GM19455 (cell line): ENCODE results near the gene PTCD1.
"Not testable (repeated sequence)": the region's sequence is repeated elsewhere in the genome, so short reads cannot be mapped to it uniquely, and the experiment has no call there.

Experiments
- ATAC-seq: cut with Tn5 transposase; IDR thresholded peaks from one replicate; pipeline ENCODE4 v1.9.1; 2021; ENCODE audit not compliant: unreplicated experiment

Gene PTCD1

DNA sequence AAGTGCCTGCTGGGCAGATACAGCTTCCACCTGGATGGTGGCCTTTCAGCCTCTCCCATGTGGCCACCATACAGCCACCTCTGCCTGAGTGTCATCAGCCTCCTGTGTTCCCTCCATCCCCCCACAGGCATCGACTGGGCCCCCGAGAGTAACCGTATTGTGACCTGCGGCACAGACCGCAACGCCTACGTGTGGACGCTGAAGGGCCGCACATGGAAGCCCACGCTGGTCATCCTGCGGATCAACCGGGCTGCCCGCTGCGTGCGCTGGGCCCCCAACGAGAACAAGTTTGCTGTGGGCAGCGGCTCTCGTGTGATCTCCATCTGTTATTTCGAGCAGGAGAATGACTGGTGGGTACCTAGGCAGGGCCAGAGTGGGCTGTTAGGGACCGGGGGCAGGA lies 50.7 kb downstream of the PTCD1 start:
- ATAC-seq = no peak

DNA sequence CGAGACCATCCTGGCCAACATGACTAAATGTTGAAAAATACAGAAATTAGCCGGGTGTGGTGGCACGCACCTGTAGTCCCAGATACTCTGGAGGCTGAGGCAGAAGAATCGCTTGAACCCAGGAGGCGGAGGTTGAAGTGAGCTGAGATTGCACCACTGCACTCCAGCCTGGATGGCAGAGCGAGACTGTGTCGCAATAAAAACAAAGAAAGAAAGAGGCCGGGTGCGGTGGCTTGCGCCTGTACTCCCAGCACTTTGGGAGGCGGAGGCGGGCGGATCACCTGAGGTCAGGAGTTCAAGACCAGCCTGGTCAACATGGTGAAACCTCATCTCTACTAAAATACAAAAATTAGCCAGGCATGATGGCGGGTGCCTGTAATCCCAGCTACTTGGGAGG lies 51.4 kb downstream of the PTCD1 start:
- not testable (repeated sequence) for ATAC-seq

DNA sequence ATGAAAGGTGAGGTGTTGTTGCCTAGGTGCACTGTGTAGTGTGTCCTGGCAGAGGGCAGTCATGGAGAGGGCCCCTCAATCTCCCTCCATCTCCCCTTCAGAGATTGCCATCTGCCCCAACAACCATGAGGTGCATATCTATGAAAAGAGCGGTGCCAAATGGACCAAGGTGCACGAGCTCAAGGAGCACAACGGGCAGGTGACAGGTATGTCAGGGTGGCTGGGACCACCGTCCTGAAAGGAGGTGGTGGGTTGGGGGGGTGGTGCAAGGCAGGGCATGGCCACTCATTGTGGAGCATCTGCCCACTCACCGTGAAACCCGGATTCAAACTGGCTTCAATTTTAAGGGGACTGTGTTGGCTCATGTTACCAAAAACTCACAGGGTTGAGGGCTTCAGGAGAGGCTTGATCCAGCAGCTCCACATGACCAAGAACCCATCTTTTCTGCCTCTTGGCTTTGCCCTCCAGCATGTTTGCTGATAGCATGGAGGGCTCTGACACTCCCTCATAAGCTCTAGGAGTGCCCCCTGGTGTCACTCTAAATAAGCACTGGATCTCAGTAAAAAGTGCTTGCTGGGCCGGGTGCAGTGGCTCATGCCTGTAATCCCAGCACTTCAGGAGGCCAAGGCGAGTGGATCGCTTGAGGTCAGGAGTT lies 51.9 kb downstream of the PTCD1 start:
- ATAC-seq = no peak

DNA sequence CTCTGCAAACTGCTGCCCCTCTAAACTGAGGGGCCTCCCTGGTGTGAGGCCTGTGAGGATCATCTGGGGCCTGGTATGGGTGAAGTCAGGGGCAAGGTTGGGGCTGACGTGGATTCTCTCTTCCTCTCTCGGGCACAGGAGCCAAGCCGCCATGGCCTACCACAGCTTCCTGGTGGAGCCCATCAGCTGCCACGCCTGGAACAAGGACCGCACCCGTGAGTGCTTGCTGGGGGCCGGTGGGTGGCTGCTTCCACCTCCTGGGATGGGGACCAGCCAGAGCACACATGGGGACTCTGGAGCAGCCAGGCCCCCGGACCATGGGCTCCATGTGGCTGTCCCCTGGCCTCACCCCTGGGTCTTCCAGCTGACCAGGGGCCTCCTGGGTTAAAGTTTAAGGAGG lies 53.0 kb downstream of the PTCD1 start:
- ATAC-seq = no peak

DNA sequence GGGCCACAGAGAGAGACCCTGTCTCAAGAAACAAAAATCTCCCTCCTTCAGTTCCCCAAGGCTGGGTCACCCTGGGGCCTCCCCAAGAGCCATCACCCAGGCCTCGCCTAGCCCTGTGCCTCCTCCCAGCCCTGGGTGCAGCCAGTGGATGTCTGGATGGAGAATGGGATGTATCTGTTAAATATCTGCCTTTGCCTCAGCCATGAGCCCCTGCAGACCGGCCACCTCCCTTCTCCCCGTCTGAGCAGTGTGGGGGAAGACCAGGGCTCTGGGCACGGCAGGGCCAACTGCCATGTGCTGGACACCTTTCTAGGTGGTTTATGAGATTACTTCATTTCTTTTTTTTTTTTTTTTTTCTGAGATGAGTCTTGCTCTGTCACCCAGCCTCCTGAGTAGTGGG lies 54.1 kb downstream of the PTCD1 start:
- ATAC-seq = no peak

DNA sequence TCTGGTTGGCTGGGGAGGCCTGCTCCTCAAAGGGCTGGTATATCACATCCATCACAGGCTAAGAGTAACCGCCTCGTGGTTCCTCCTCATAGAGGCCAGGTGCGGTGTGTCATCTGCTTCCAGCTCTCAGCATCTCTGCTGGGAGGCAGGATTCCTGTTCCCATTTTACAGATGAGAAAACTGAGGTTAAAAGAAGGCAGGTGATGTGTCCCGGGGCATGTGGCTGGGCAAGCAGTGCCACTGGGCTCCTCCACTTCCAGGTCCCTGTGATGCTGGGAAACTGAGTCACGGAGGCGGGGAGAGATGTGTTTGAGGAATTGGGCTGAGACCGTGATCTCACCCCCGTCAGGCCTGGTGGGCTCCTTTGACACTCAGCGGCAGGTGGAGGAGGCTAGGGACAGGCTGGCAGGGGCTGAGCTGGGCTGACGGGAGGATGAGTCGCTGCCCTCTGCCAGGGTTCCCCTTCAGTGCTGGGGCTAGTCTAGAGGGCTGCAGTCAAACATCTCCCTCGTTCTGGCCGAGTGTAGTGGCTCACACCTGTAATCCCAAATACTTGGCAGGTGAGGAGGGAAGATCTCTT lies 54.7 kb downstream of the PTCD1 start:
- ATAC-seq = no peak

DNA sequence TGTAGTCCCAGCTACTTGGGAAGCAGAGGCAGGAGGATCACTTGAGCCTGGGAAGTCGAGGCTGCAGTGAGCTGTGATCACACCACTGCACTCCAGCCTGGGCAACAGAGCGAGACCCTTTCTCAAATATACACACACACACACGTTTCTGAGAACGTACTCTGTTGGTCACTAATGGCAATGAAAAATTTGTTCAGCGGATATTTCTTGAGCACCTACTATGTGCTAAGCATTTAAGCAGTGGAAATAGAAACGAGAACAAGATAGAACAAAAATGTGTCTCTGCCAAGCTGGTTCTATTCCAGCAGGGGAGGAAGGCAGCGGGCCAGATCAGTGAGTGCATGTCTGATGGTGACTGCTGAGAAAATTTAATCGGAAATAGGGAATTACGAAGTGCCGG lies 55.4 kb downstream of the PTCD1 start:
- no peak for ATAC-seq

DNA sequence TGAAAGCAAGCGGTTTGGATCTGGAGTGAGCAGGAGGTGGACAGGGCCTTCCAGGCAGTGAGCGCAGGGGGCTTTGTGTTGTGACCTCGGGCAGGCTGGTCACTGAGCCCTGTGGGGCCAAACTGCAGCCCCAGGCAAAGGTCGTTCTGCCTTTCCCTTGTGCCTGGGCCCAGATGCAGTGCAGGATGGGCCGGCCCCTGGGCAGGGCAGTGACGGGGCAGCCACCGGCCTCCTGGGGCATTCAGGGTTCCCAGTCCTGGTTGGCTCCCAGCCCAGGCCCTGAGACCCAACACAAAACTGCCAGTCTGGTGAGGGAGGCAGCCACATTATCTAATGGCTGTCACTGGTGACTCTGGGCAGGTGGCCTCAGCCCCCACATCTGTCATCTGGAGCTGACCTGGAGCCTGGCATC lies 56.9 kb downstream of the PTCD1 start:
- ATAC-seq = no peak

DNA sequence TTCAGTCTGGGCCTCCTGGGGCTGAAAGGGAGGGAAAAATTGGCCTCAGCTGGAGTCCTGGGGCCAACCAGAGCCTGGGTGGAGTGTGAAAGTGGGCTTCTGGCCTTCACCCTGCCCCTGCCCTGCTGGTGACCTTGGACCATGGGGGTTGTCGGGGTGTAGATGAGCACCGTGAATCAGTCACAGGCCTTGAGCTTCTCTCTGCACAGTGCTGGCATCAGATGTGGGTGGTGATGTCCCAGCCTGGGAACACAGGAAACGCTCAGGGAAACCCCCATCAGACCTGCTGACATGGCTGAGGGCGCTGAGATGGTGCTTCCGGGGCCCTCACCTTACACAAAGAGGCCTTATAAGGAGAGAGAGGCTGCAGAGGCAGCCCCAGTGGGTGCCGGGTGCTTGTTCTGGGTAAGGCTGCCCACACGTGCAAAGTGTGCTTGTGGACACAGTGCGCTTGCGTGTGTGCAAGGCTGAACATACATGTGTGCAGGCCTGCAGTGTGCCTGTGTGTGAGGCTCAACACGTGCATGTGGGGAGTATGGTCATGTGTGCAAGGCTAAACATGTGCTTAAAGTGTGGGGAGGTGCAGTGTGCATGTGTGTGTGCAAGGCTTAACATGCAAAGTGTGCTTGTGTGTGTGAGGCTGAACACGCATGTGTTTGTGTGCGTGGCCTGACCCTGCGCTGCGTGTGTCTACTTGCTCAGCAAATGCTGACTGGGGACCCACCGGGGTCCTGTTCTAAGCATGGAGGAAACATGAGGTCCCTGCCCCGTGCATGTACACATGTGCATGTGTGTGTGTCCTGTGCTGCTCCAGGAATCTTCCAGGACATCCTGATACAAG lies 57.6 kb downstream of the PTCD1 start:
- peak; percentile 54 for ATAC-seq

DNA sequence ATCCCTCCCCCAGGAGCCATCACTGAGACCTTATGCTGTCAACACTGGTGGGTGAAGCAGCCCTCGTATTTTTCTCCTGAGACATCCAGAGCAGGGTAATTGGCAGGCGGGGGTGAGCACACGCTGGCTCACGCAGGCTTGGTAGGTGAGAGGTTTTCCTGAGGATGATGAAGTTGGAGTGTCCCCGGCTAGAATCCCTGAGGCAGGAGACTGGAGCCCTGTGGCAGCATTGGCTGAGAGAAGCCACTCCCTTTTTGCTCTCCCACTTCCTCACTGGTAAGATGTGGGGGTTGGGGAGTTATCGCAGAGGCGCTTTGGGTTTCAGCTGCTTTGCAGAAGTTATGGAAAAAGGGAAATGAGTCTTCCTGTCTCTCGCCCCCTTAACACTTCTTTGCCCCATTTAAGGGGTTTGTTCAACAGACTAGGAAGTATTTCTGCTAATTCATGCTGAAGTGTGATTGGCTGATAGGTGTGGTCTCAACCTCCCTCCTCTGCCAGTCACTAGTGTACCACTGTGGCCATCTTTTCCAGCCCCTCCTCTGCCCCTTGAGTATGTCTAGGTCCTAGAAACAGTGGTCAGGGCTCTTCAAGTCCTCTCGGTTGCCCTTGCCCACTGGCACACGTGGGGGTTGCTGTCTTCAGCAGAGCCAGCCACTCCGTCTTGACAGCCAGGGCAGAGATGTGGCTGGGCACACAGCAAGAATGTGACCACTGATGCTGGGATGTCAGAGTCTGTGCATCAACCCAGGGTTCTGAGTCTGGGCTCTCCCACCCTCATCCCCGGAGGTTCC lies 58.4 kb downstream of the PTCD1 start:
- peak; percentile 40 for ATAC-seq

DNA sequence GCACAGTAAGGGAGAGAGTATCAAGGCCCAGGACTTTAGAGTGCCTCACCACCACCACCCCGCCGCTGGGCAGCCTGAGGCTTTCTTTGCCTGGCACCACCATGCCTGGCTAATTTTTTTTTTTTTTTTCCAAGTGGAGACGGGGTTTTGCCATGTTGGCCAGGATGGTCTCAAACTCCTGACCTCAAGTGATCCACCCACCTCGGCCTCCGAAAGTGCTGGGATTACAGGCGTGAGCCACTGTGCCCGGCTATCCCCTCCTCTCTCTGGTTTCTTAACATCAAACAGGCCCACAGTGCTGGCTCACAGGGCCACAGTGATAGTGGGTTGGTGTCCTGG lies 58.9 kb downstream of the PTCD1 start:
- not testable (repeated sequence) for ATAC-seq

DNA sequence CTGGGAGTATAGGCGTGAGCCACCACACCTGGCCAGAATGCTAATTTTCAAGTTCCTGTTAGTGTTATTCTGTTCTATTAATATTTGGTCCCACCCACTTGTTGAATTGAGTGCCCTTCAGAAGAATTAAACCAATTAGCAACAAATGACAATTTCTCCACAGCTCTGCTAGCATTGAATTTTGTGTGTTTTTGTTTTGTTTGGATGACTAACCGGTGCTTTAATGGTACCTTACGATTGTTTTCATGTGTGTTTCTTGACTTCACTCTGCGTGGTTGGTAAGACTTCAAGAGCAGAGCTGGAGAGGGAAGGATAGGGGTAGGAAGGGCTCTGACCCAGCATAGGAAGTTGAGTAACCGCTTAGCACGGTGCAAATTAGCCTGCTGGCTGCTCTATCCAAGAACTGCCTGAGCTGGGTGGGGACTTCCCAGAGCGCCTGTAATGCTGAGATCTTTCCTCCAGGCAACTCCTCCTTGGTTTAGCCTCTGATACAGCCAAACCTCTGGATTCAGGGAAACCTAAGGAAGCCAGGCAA lies 59.5 kb downstream of the PTCD1 start:
- ATAC-seq = no peak

DNA sequence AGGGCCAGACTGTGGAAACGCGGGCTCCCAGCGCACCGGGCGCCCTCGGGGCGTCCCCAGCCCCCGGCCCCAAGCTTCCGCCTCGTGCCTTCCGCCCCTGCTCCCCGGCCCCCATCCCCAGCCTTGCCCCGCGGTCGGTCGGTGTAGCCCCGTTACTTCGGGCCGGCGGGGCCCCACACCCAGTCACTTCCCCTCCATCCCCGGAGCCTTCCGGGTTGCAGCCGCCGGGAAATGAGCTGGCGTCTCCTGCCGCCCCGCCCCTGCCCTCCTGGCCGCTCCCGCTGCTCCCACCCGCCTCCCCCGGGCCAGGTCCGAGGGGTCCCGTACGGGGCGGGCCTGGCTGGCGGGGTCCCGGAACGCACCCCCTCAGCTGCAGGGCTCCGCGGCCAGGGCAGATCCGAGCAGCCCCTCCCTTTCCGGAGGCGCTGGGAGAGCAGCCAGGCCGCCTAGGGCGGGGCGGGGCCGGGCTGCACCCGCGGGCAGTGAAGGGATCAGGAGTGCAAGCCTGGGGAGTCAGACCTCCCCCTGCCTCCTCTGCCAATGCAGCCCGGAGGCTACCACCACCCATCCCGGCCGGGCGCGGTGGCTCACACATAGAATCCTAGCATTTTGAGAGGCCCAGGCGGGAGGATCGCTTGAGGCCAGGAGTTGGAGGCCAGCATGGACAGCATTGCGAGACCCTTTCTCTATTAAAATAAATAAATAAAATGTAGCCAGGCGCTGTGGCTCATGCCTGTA lies 63.4 kb downstream of the PTCD1 start:
- ATAC-seq = peak; percentile 50

DNA sequence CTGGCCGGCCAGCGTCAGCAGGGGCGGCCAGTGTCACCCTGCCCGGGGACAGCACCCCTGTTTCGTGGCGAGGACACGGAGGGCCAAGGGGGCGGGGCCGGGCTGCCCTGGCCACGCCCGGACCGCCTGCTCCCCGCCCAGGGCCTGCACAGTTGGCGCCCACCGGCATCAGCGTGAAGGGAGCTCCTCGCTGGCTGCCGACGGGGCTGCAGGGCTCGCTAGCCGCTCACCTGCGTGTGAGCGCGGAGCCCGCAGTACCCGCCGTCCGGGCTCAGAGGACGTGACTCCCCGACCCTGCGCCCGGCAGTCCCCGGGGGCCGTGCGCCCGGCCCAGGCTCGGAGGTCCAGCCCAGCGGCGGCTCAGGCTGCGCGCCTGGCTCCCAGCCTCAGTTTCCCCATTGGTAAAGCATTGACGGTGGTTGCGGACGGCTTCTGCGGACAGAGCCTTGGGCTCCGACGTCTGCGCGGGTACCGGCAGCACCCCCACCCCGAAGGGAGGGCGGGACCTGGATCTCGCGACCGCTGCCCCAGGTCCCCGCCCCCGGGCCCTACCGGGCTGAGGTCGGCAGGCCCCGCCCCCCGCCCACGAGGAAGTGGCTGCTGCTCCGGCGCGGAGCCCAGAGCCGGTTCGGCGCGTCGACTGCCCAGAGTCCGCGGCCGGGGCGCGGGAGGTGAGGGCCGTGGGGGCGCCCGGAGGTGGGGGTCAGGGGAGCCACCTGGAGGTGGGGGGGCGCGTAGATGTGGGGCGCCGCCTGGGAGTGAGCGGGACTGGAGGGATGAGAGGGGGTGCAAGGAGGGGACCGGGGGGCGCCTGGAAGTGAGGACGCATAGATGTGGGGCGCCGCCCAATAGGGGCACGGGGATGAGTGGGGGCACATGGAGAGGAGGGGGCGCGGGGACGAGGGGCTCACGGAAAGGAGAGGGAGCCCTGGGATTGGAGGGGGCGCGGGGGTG lies 64.2 kb downstream of the PTCD1 start, which contains the start of gene ARPC1B:
Gene ARPC1B, plus strand, starts transcription at position 620 of the 954 bp plus-strand sequence. CDS start 10,985 bp downstream, outside the sequence.
- ATAC-seq = peak; percentile 65

DNA sequence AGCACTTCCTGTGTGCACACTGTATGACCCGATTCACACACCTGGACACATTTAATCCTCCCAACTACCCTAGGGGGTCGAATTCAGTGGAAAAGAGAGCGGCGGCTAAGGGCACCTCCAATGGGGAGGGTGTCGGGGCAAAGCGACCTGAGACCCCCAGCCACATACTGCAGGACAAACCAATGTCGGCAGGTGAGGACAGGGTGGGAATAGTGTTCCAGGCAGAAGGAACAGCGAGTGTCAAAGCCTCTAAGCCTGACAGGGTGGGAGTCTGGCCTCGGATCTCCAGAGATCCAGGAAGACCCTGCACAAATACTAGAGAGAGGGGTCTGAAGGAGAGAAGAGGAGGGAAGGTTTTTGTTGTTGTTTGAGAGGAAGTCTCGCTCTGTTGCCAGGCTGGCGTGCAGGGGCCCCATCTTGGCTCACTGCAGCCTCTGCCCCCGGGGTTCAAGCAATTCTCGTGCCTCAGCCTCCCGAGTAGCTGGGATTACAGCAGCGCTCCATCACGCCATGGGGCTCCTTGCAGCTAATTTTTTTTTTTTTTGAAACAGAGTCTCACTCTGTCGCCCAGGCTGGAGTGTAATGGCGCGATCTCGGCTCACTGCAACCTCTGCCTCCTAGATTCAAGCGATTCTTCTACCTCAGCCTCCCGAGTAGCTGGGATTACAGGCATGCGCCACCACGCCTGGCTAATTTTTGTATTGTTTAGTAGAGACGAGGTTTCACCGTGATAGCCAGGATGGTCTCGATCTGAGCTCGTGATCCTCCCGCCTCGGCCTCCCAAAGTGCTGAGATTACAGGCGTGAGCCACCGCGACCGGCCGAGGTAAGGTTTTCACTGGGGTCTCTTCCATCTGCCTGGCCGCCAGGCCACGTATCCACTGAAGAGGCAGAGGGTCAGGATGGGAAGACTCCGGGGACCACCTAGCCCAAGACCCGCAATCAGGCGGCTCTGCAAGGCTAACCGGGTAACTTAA lies 65.2 kb downstream of the PTCD1 start:
- no peak for ATAC-seq

DNA sequence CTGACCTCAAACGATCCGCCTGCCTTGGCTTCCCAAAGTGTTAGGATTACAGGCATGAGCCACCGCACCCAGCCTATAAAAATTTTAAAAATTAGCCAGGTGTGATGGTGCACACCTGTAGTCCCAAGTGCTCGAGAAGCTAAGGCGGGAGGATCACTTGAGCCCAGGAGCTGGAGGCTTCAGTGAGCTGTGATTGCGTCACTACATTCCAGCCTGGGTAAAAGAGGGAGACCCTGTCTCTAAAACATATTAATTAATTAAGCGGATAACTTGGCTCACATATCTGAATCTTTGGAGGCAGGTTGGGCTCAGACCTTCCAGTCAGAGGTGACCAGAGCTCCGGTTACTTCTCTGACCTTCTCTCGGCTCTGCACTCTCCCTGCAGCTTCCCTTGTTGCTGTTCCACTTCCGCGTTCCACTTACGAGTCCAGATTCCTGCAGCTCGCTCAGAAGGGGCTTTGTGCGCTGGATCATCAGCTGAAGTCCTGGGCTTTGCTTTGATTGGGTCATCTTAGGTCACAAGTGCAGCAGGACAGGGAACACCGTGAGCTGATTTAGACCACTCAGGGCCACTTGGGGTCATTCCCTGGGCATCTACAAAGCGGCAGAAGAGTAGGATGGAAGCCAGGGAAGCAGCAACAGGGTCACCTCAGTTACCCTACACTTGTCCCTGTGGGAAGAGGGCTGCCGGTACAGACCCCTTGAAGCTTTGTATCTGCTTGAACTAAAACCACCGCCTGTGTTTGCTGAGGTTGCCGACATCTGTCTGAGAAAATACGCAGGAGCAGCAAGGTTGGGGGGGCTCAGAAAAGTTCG lies 66.1 kb downstream of the PTCD1 start:
- ATAC-seq = no peak

DNA sequence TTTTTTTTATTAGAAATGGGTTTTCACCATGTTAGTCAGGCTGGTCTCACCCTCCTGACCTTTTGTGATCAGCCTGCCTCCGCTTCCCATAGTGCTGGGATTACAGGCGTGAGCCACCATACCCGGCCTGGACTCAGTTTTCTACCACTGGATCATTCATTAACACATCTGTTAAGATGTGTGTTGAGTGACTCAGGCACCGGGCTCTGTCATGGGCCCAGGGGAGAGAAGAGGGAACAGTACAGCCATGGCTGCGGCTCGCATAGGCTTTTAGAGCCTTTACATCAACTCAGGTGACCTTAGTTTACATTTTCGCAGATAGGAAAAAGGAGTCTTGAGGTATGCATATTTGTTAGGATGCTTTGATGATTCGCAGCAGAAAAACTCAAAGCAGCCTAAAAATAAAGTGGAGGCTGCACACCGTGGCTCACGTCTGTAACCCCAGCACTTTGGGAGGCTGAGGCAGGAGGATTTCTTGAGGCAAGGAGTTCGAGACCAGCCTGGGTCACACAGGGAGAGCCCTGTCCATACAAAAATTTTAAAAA lies 67.2 kb downstream of the PTCD1 start:
- ATAC-seq = no peak
